Hematopoietic multipotent progenitor cell treated with erythropoietin and hydrocortisone succinate and interleukin-3 and kit ligand, for 15 days (in vitro differentiated cells): ENCODE measurements around the gene MLST8.
"Not testable (repeated sequence)": the region's sequence is repeated elsewhere in the genome, so short reads cannot be mapped to it uniquely, and the experiment has no call there.

Source experiments
- DNase-seq: peaks from one replicate; pipeline ENCODE4 v3.0.0-alpha.2; 2015; ENCODE audit warnings: low spot score

Gene MLST8

DNA sequence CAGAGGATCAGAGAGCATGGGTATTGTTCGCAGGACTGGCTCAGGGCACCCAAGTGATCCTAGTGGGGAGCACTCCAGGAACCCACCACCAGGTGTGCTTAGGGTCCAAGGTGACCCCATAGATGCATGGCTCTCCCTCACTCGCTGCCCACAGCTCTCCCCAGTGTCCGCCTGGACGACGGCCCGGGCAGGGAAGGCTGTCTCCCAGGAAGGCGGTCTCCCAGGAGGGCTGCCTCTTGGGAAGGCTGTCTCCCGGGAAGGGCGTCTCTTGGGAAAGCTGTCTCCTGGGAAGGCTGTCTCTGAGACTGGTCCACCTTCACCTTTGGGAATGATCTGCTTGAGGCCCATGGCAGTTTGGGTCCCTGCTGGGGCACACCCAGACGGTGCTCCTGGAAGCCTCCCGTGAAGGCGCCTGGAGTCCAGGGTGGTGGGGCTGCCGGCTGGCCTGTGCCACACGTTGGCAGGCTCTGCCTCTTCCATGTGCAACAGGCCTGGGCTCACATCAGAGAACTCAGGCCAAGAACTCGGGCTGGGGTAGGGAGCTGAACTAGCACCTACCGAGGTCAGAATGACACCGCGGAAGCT lies 41.1 kb downstream of the MLST8 start:
- DNase-seq = no peak

DNA sequence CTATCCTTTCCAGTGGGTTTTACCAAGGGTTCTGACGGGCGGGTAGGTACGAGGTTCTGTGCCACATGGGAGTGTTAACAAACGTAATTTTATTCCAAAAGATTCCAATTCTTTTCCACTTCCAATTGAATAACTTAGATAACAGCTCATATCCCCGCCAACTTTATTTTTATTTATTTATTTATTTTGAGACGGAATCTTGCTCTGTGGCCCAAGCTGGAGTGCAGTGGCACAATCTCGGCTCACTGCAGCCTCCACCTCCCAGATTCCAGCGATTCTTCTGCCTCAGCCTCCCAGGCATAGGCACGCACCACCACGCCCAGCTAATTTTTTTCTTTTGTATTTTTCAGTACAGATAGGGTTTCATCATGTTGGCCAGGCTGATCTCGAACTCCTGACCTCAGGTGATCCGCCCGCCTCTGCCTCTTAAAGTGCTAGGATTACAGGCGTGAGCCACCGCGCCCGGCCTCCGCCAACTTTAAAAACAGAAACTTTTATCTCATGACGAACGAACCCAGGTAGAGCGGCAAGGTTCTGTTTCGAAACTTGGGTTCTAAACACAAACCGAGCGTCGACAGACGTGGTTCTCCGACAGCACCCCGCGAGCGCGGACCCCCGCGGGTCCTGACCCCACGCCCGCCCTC lies 45.5 kb downstream of the MLST8 start:
- peak; percentile 39 for DNase-seq

DNA sequence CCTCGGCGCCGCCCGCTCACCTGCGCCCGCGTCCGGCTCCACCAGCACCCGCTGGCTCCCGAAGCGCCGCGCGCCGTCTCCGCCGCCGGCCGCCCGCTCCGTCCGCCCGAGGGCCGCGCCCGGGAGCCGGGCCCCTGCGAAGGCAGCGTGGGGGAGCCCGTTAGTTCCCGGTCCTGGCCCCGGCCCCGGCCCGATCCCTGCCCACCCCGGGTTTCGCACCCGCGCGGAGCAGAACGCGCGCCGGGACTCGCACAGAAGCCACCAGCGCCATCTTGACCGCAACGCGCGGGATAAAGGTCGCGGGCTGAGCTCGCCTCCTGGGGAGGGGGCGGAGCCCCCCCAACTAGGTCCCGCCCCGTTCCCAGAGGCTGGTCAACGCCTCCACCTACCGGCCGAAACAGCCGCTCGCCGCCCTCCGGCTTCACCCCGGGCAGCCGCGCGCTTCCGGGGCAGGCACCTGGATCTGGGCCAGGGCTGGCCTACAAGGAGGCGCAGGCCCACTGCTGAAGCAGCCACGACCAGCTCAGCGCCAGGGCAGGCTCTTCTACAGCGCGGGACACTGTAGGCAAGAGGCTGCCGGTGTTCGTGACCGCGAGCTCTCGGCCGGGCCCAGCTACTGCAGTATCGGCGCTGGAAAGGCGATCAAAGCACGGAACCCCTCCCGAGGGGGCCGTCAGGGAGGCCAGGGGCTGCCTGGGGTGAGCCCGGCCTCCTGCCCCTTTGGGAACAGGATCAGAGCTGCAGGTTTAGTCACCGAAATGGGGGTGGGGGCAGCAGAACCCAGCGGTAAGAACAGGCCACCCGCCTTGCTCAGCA lies 46.2 kb downstream of the MLST8 start, which contains the start of gene ECI1:
Gene ECI1 (minus strand): TSS at position 292 of the 816 bp plus-strand sequence. CDS start 21 bp downstream, at position 271.
- DNase-seq = peak; percentile 92

DNA sequence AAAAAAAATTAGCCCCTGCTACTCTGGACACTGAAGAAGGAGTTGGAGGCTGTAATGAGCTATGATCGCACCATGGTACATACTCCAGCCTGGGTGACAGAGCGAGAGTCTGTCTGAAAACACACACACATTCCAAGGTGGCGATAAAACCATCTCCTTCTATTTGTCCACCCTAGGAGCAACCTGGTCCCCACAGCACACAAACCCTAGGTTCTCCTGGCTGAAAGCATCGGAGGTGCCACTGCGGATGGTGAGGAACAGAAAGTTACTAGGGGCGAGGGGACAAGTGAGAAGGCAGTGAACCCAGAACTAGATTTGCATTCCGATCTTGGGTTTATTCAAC lies 47.5 kb downstream of the MLST8 start:
- DNase-seq = no peak

DNA sequence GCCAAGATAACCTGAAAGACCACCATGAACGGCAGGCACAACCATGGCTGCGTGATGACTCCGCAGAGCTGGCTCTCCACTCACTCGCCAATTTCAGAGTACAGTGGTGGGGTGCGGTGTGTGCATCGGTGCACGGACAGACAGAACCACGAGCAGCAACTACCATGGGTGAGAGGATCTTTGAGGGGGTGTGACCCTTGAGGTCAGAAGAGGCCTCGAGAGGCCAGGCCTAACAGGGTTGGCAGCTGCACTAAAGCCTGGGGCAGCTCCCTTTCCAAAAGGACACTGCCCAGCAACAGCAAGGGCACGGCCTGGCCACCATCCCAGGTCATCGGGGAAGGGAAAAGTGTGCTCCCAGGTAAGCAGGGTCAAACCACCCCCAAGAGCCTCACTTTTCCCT lies 48.0 kb downstream of the MLST8 start:
- no peak for DNase-seq

DNA sequence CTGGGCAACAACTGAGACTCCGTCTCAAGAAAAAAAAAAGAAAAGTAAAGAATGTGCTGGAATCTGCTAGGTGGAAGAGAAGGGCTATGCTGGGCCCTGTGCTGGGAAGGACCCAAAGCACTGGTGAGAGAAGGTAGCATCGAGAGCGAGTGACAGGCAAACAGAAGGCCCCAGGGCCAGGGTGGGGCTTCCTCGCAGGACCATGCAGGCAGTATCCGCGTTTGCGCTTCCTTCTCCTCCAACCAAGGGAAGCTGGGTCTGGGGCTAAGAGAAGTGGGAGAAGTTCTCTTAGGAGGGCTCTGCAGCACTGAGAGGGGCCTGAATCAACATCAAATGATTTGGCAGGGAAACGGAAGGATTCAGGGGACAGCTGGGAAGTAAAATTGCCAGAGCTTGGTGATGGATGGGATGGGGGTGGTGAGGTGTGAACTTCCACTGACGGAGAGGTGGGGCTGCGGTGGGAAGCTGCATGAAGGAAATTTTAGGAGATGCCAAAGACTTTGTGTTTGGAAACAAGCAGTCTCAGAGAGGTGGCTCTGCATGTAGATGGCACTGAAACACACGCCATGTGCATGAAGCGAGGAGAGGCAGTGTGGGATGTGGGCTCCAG lies 51.4 kb downstream of the MLST8 start:
- DNase-seq = no peak

DNA sequence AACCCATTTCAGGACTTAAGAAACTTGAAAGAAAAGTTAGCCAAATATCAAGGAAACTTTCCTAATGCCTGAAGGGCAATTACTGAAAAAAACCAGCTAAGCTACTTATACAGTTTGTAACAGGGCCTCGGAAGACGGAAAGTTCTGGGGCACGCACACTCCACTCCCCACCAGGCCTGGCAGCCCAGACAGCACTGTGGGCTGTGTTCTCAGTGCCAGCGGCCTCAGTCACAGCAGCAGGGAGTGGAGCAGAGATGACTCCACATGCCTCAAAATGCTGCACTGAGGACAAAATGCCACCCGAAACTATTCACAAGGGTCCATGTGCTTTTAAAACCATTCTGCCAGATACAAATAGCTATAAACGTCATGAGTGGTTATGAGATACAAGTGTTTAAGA lies 52.5 kb downstream of the MLST8 start:
- no peak for DNase-seq

DNA sequence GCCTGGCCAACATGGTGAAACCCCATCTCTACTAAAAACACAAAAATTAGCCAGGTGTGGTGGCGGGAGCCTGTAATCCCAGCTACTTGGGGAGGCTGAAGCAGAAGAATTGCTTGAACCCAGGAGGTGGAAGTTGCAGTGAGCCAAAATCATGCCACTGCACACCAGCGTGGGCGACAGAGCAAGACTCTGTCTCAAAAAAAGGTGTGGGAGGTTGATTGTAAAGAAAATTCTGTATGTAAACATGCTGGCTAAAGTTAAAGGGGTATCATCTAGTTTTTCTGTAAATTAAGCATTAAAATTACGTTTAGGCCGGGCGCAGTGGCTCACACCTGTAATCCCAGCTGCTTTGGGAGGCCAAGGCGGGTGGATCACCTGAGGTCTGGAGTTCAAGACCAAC lies 53.3 kb downstream of the MLST8 start:
- not testable (repeated sequence) for DNase-seq
